Measurements from ENCODE around the gene OR1I1.

Gene OR1I1

DNA sequence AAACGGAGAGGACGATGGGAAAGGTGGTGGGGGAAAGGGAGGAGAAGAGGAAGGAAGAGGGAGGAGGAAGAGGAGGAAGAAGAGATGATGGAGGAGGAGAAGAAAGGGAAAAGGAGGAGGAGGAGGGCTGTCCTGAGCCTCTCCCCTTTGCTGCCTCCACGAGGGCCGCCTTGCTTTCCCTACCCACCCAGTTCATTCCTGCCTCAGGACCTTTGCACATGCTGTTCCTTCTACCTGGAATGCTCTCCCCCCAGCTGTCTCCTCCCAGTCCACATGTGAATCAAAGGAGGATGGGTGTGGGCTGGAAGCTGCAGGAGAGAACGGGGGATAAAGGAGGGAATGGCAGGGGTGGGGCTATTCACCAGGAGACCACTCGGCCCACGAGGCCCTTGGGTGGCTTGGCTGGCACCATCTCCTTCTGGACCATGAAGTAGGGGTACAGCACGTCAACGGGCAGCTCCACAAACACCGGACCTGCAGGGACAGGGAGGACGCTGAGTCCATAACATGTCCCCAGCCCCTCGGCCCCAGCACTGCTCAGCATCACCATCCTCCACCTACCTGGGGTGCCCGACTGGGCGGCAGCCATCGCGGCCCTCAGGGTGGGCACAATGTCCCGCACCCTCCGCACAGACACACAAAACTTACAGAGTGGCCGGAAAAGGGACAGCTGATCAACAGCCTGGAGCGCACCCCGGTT is 40.5 kb downstream of the OR1I1 start:
- TF ChIP-seq SPI1 (IDR thresholded peaks at IDR 0.05; ENCODE audit: borderline replicate concordance, low read depth) (no peak), POLR2AphosphoS5 (IDR thresholded peaks at IDR 0.05; ENCODE audit: low read depth) (no peak), GABPA (IDR thresholded peaks at IDR 0.05; ENCODE audit: low read depth) (no peak)
- Histone ChIP-seq H3K4me3 (replicated peaks; ENCODE audit: insufficient read depth, low read length) (no peak overlapping the region), H3K27ac (replicated peaks) (no peak overlapping the region), H3K27me3 (ENCODE audit: insufficient read depth, poor library complexity, severe bottlenecking) (no peaks in the 10 kb centered on the region)
- no peak for DNase-seq (ENCODE audit: low read depth in 1 of 2, low spot score in 1 of 2)

DNA sequence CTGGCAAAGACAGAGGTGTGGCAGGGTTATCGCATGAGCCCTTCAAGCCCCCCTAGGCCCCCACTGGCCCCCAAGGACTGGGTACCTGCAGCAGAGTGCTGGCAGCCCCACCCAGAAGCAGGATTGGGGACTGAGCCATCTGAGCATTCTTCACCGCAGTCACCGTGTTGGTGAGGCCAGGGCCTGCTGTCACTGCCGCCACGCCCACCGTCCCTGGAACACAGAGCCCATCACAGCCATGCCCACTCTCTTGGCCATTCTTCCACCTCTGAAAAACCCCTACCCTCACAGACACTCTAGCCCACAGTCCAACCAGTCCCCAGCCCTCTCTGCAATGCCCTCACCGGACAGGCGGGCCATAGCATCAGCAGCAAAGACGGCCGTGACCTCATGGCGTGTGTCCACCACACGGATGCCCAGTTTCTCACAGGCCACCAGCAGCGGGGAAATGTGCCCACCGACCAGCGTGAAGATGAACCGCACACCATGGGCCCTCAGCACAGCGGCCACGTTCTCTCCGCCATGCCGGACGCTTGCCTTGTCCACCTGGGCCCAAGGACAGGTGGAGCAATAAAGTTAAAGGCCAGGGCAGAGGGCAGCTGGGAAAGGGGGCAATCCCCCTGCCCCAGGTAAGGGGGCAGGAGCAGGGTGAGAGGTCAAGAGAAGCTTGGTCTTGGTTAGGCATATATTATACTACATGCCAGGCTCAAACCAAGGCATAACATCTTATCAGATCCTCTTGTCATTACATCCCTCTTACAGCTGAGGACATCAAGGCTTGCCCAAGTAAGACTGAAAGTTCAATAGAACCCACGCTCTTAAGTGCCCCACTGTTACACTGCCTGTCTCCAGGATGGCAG is 41.2 kb downstream of the OR1I1 start:
- DNase-seq (ENCODE audit: low read depth in 1 of 2, low spot score in 1 of 2), result no peak
- no peaks in the 10 kb centered on the region for H3K27me3 ChIP-seq (ENCODE audit: insufficient read depth, poor library complexity, severe bottlenecking)
- H3K27ac ChIP-seq (replicated peaks), result no peak overlapping the region
- TF ChIP-seq POLR2AphosphoS5 (IDR thresholded peaks at IDR 0.05; ENCODE audit: low read depth) (no peak), GABPA (IDR thresholded peaks at IDR 0.05; ENCODE audit: low read depth) (no peak), SPI1 (IDR thresholded peaks at IDR 0.05; ENCODE audit: borderline replicate concordance, low read depth) (no peak)
- TF ChIP-seq, protein P1, sequence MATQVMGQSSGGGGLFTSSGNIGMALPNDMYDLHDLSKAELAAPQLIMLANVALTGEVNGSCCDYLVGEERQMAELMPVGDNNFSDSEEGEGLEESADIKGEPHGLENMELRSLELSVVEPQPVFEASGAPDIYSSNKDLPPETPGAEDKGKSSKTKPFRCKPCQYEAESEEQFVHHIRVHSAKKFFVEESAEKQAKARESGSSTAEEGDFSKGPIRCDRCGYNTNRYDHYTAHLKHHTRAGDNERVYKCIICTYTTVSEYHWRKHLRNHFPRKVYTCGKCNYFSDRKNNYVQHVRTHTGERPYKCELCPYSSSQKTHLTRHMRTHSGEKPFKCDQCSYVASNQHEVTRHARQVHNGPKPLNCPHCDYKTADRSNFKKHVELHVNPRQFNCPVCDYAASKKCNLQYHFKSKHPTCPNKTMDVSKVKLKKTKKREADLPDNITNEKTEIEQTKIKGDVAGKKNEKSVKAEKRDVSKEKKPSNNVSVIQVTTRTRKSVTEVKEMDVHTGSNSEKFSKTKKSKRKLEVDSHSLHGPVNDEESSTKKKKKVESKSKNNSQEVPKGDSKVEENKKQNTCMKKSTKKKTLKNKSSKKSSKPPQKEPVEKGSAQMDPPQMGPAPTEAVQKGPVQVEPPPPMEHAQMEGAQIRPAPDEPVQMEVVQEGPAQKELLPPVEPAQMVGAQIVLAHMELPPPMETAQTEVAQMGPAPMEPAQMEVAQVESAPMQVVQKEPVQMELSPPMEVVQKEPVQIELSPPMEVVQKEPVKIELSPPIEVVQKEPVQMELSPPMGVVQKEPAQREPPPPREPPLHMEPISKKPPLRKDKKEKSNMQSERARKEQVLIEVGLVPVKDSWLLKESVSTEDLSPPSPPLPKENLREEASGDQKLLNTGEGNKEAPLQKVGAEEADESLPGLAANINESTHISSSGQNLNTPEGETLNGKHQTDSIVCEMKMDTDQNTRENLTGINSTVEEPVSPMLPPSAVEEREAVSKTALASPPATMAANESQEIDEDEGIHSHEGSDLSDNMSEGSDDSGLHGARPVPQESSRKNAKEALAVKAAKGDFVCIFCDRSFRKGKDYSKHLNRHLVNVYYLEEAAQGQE (IDR thresholded peaks at IDR 0.05; ENCODE audit: insufficient replicate concordance, low read depth), result no peak
- TF ChIP-seq, protein P2, sequence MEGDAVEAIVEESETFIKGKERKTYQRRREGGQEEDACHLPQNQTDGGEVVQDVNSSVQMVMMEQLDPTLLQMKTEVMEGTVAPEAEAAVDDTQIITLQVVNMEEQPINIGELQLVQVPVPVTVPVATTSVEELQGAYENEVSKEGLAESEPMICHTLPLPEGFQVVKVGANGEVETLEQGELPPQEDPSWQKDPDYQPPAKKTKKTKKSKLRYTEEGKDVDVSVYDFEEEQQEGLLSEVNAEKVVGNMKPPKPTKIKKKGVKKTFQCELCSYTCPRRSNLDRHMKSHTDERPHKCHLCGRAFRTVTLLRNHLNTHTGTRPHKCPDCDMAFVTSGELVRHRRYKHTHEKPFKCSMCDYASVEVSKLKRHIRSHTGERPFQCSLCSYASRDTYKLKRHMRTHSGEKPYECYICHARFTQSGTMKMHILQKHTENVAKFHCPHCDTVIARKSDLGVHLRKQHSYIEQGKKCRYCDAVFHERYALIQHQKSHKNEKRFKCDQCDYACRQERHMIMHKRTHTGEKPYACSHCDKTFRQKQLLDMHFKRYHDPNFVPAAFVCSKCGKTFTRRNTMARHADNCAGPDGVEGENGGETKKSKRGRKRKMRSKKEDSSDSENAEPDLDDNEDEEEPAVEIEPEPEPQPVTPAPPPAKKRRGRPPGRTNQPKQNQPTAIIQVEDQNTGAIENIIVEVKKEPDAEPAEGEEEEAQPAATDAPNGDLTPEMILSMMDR (IDR thresholded peaks at IDR 0.05; ENCODE audit: insufficient read depth, low read length), result no peak
- no peak overlapping the region for H3K4me3 ChIP-seq (replicated peaks; ENCODE audit: insufficient read depth, low read length)

GRCh38 chr19:15123900-15124299 is 41.9 kb downstream of the OR1I1 start:
- no peak for DNase-seq (ENCODE audit: low read depth in 1 of 2, low spot score in 1 of 2)
- H3K4me3 ChIP-seq (replicated peaks; ENCODE audit: insufficient read depth, low read length), result no peak overlapping the region; the same call in 1 of the 2 replicates
- no peaks in the 10 kb centered on the region for H3K27me3 ChIP-seq (ENCODE audit: insufficient read depth, poor library complexity, severe bottlenecking)
- TF ChIP-seq GABPA (IDR thresholded peaks at IDR 0.05; ENCODE audit: low read depth) (no peak), SPI1 (IDR thresholded peaks at IDR 0.05; ENCODE audit: borderline replicate concordance, low read depth) (no peak), POLR2AphosphoS5 (IDR thresholded peaks at IDR 0.05; ENCODE audit: low read depth) (no peak)
- TF ChIP-seq, protein P2 (IDR thresholded peaks at IDR 0.05; ENCODE audit: insufficient read depth, low read length), result no peak
- TF ChIP-seq, protein P1 (IDR thresholded peaks at IDR 0.05; ENCODE audit: insufficient replicate concordance, low read depth), result no peak
- no peak overlapping the region for H3K27ac ChIP-seq (replicated peaks)

GRCh38 chr19:15124572-15125231 is 42.7 kb downstream of the OR1I1 start:
- Histone ChIP-seq H3K4me3 (replicated peaks; ENCODE audit: insufficient read depth, low read length) (peak overlapping the region; percentile 89), H3K27me3 (ENCODE audit: insufficient read depth, poor library complexity, severe bottlenecking) (no peaks in the 10 kb centered on the region), H3K27ac (replicated peaks) (peak overlapping the region; percentile 89)
- TF ChIP-seq, protein P2 (IDR thresholded peaks at IDR 0.05; ENCODE audit: insufficient read depth, low read length), result no peak
- TF ChIP-seq GABPA (IDR thresholded peaks at IDR 0.05; ENCODE audit: low read depth) (no peak), POLR2AphosphoS5 (IDR thresholded peaks at IDR 0.05; ENCODE audit: low read depth) (no peak), SPI1 (IDR thresholded peaks at IDR 0.05; ENCODE audit: borderline replicate concordance, low read depth) (no peak)
- TF ChIP-seq, protein P1 (IDR thresholded peaks at IDR 0.05; ENCODE audit: insufficient replicate concordance, low read depth), result no peak
- peak; percentile 26 to 42 for DNase-seq (ENCODE audit: low read depth in 1 of 2, low spot score in 1 of 2)
